SJCRH30 (cell line): ENCODE results near the gene NEK3. TPM values are rescaled to one million over a fixed set of nuclear protein-coding genes. Genes with fewer than 3 reads are reported as not detected.
"Not testable (repeated sequence)": the region's sequence is repeated elsewhere in the genome, so short reads cannot be mapped to it uniquely, and the experiment has no call there.

Experiments used
- DNase-seq, 2 experiments: peaks; one replicate each; pipeline ENCODE4 v3.0.0-alpha.2; 2015 to 2020
- H3K27ac ChIP-seq: fragments of 250-450 bp; sonication (Bioruptor Pico); 2 replicates; pipeline ENCODE4 v1.5.1; 2020; ENCODE audit warnings: mild to moderate bottlenecking, moderate library complexity
- H3K27me3 ChIP-seq: fragments of 250-450 bp; sonication (Bioruptor Pico); 2 replicates; pipeline ENCODE4 v1.5.1; 2020; ENCODE audit warnings: mild to moderate bottlenecking, moderate library complexity
- H3K36me3 ChIP-seq: fragments of 250-450 bp; sonication (Bioruptor Pico); 2 replicates; pipeline ENCODE4 v1.5.1; 2020; ENCODE audit warnings: mild to moderate bottlenecking, moderate library complexity
- H3K4me1 ChIP-seq: fragments of 250-450 bp; sonication (Bioruptor Pico); 2 replicates; pipeline ENCODE4 v1.5.1; 2020; ENCODE audit warnings: mild to moderate bottlenecking, moderate library complexity
- H3K4me3 ChIP-seq: fragments of 250-450 bp; sonication (Bioruptor Pico); 2 replicates; pipeline ENCODE4 v1.5.1; 2020; ENCODE audit warnings: mild to moderate bottlenecking, moderate library complexity
- H3K9me3 ChIP-seq: fragments of 250-450 bp; sonication (Bioruptor Pico); replicated peaks from 2 replicates; pipeline ENCODE4 v1.5.1; 2020; ENCODE audit warnings: mild to moderate bottlenecking, moderate library complexity
- total RNA-seq: library from RNA; depleted of rRNA; stranded (reverse); fragments of >200 nt; shearing (Covaris generic); gene quantifications from 2 replicates; pipeline ENCODE4 v1.2.3, GENCODE V29; 2014

Gene NEK3
- total RNA-seq, 1 experiment from 2014 or later: 10.9 TPM

DNA sequence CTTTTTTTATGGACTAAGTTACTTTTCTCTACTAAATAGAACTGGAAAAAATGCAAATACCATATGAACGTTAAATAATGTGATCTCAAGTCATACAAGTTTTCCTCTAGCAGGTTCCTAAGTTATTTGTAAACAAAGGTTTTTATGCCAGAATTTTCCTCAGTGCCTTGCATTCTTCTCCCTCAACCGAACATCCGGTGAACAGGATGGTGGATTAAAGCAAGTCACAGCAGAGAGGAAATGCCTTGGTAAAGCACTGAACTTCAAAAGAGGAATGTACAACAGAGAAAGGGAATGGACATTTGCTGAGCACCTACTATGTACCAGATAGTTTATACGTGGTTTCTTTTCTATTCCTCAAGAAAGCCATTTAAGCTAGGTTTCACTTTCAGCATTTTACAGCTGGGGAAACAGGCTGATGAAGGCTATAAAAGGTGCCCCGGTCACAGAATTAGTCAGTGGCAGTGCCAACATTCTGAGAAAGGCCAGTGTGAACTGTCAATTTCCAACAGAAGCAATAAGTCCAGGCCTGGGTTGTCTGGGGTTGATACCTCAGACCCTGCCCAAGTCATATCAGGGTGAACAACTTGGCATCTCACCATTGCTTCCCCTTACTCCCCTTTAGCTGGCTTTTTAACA lies 22.0 kb upstream of the NEK3 start:
- not testable (repeated sequence) for H3K4me1 ChIP-seq, DNase-seq, H3K27ac ChIP-seq, H3K27me3 ChIP-seq, H3K36me3 ChIP-seq, H3K4me3 ChIP-seq, H3K9me3 ChIP-seq

DNA sequence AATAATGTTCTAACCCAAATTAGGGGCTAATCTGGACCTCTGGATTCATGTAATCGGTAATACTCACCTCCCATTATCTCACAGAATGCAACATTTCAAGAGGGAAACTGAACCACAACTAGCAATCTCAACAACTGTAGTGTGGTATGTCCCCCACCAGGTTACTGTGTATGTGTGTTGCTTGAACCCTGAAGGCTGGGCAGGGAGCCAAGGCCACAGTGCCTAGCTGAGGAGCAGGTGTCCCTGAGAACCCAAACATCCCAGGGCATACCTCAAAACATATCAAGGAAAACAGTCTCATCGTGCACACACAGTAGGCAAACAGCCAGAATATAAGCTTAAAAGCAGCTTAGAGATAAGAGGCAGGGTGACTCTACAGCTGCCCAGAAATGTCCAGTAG lies 20.5 kb upstream of the NEK3 start:
- Histone ChIP-seq H3K9me3 (no peaks in the 10 kb centered on the region), H3K4me3 (no peak overlapping the region), H3K27me3 (no peaks in the 10 kb centered on the region), H3K36me3 (peaks cover 15% of the 10 kb centered on the region), H3K4me1 (no peaks in the 10 kb centered on the region), H3K27ac (no peak overlapping the region)
- DNase-seq: peak; percentile 13 to 30

DNA sequence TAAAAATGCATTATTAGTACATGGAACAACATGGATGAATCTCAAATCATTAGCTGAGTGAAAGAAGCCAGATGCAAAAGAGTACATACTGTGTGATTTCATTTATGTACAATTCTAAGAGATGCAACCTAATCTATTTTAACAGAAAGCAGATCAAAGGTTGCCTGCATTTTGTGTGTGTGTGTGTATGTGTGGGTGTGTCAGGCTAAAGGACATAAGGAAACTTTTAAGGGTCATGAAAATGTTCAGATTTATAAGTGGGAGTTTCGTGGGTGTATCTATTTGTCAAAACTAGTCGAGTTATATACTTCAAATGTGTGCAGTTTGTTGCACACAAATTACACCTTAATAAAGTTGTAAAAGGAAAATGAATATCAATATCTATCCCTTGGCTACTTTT lies 17.9 kb upstream of the NEK3 start:
- Histone ChIP-seq H3K36me3 (peaks cover 18% of the 10 kb centered on the region), H3K27me3 (no peaks in the 10 kb centered on the region), H3K4me3 (no peak overlapping the region), H3K9me3 (no peaks in the 10 kb centered on the region), H3K4me1 (no peaks in the 10 kb centered on the region), H3K27ac (no peak overlapping the region)
- no peak for DNase-seq

DNA sequence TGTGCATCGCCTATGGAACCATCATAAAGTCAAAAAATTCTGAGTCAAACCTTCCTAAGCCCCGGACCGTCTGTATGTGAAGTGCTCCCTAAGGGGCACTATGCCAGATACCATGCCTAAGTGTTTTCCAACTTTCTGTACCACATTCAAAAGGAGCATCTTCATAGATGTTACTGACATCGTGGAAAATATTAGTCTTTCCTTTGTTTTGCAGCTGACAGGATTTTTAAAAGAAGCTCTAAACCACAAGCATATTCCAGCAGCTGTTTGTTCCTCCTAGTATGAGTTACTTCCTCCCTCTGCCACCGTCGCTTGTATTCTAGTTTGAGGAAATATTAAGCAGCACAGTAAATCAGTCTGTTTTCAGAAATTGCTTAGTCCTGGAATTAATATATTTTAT lies 14.6 kb upstream of the NEK3 start:
- not testable (repeated sequence) for H3K27me3 ChIP-seq, H3K9me3 ChIP-seq, DNase-seq, H3K4me1 ChIP-seq, H3K27ac ChIP-seq, H3K4me3 ChIP-seq
- peaks cover 21% of the 10 kb centered on the region for H3K36me3 ChIP-seq

DNA sequence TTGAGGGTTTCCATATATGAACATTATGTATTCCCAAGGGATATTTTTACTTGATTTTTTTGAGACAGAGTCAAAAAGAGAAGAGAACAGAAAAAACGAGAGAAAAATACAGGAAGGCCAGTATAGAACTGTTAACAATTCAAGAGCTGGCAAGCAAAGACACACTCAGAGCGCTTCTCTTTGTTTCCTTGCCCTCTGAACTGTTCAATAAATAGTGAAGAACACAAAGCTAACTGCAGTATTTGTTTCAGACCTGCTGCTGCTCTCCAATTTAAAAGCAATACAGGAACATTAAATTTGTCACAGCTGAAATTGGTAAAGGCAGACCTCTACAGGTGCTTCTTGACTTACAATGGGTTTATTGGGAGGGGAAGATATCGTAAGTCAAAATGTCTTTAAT lies 14.0 kb upstream of the NEK3 start:
- Histone ChIP-seq H3K4me1 (no peaks in the 10 kb centered on the region), H3K27me3 (no peaks in the 10 kb centered on the region), H3K4me3 (no peak overlapping the region), H3K27ac (no peak overlapping the region), H3K9me3 (no peaks in the 10 kb centered on the region), H3K36me3 (peaks cover 26% of the 10 kb centered on the region)
- DNase-seq: no peak

DNA sequence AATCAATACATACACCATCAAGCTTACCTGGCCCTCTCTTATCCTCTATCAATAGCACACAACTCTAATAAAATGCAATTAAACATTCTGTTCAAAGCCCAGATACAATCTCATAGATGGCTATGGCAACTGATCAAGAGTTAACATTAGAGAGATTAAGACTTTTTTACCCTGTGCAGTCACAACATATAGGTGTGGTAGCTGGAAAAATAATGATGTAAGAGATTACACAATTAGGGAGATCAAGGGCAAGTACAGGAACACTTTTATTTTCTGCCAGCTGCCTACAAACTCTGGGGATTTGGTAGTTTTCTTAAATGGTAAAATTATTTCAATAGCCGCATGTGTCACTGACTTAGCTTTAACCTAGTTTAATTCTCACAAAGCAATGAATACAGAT lies 12.3 kb upstream of the NEK3 start:
- H3K27ac ChIP-seq, H3K4me3 ChIP-seq, H3K9me3 ChIP-seq, H3K27me3 ChIP-seq, DNase-seq, H3K4me1 ChIP-seq: not testable (repeated sequence)
- H3K36me3 ChIP-seq: peaks cover 28% of the 10 kb centered on the region

DNA sequence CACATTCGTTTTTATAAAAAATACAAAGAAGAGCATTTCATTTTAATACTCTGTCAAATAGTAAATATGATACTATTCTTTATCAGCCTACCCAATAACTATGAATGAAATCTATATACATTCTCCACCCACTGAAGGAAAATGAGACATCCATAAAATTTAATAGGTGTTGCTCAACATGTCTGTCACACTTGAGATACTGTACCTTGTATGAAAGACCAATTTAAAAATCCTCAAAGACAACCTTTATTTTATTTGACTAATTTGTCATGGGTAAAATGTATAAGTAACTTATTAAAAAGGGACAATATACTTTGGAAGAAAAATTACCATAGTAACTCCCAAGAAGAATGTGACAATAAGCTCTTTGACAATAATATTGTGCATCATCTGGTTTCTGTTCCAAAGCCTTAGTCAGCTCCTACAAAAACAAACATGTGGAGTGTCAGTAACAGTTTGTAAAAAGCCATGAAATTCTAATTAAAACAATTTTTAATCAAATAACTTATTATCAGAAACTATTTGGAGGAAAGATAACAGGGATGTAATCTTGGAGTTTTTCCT lies 11.5 kb upstream of the NEK3 start:
- DNase-seq, H3K27me3 ChIP-seq, H3K4me3 ChIP-seq, H3K4me1 ChIP-seq, H3K27ac ChIP-seq, H3K9me3 ChIP-seq: not testable (repeated sequence)
- H3K36me3 ChIP-seq: peaks cover 28% of the 10 kb centered on the region

DNA sequence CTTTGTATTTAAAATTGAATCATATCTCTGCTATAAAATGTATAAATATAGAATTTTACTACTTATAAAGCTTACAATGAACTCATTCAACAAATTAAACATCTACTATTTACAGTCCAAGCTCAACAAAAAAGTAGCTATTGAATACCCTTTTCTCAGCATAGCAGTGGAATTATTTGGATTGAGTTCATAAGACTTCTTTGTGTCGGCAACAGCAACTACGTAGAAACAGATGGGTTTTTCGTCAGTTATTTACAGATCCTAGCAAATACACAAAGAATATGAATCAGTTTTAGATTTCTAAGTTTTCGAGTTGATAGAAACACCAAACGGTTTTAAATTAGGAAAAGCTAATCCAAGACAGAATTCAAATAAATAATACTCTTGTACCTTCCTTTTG lies 10.4 kb upstream of the NEK3 start:
- H3K4me3 ChIP-seq: no peak overlapping the region
- H3K9me3 ChIP-seq: no peaks in the 10 kb centered on the region
- no peaks in the 10 kb centered on the region for H3K4me1 ChIP-seq
- H3K27me3 ChIP-seq: no peaks in the 10 kb centered on the region
- no peak for DNase-seq
- H3K27ac ChIP-seq: no peak overlapping the region
- H3K36me3 ChIP-seq: peaks cover 21% of the 10 kb centered on the region

DNA sequence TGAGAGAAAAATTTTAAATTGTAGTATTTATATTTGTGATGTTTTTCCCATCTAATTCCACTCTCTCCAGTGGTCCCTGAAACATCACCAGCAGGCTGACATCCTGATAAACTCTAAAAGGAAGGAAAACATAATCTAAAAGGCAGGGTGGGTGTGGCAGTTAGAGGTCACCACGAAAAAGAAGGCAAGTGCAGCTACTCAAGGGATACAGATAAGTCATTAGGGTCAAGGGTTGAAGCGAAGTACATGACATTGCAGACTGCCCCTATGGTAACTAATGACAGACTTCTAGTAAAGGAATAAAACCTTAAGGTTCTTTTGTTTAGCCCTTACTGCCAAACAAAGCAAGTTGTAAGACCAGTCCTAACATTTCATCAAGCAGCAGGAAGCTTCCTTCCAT lies 6.0 kb upstream of the NEK3 start:
- H3K27ac ChIP-seq: no peak overlapping the region
- H3K36me3 ChIP-seq: peaks cover 9% of the 10 kb centered on the region
- H3K4me1 ChIP-seq: peaks cover 13% of the 10 kb centered on the region
- no peaks in the 10 kb centered on the region for H3K9me3 ChIP-seq
- no peaks in the 10 kb centered on the region for H3K27me3 ChIP-seq
- DNase-seq: no peak
- no peak overlapping the region for H3K4me3 ChIP-seq

DNA sequence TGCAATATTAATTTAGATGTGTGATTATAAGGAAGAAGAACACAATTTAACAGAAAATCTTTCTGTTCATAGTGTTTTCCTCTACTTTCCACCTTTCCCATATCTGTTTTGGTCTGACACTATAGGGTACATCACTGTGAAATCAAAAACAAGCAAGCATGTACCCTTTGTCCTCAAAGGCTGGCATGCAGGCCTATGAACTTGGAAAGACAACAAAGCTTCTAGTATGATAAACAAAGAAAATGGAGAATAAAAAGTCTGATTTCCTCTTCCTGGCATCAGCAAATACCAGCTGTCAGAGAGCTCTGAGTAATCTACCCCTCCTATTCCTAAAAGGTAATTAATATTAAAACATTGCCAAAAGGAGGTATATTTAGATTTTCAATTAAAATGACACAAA lies 5.6 kb upstream of the NEK3 start:
- no peaks in the 10 kb centered on the region for H3K9me3 ChIP-seq
- no peaks in the 10 kb centered on the region for H3K27me3 ChIP-seq
- no peak for DNase-seq
- H3K27ac ChIP-seq: no peak overlapping the region
- peaks cover 9% of the 10 kb centered on the region for H3K36me3 ChIP-seq
- no peak overlapping the region for H3K4me3 ChIP-seq
- peaks cover 13% of the 10 kb centered on the region for H3K4me1 ChIP-seq

DNA sequence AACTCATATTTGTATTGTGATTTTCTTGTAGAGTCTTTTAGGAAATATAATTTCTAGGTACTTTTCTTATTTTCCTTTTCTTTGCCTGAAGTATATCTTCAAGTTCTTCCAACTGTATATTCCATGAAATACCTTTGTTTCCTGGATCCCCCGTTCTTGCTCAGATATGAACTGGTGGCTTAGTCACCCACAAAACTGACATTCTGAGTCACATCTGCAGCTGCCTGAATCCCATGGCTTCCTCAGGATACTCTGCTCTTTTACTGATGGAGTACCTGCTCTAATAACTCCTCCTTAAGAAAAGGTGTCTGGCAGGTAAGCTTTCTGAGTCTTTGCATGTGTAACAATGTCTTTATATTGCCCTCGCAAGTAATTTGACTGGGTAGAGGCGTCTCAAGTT lies 4.5 kb upstream of the NEK3 start:
- not testable (repeated sequence) for H3K27ac ChIP-seq, H3K4me3 ChIP-seq, H3K36me3 ChIP-seq, H3K9me3 ChIP-seq, H3K27me3 ChIP-seq, DNase-seq
- peaks cover 13% of the 10 kb centered on the region for H3K4me1 ChIP-seq

DNA sequence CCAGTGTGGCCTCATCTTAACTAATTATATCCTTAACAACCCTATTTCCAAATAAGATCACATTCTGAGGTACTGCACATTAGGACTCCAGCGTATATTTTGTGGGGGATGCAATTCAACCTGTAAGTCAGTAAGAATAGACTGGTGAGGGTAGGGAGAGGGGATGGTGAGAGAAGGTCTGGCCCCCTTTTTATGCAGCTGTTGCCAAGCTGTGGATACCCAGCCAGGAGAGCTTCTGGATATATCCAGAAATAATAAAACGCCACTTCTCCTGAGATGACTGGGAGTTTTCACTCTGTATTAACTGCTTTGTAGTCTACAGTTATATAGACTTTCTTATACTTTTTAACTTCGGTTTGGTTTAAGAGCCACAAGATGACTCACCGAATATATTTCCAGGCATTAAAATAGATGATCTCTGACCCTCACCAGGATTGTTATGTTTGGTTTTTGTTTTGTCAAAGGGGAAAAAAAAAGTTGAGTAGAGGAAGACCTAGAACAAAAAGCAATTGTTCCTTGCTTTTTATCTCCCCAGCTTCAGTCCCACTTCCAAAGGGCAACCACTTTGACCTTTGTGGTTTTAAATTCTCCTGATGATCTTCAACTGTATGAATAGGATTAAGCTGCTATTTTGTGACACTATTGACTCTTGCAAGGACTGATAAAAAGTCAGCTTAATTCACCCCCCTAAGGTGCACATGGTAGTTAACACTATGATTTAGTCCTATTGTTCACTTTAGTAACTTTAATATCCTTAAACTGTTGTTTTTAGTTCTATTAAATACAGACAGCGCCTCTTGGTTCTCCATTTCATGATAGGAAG lies 3.1 kb upstream of the NEK3 start:
- H3K4me1 ChIP-seq: peaks cover 18% of the 10 kb centered on the region
- H3K27me3 ChIP-seq: no peaks in the 10 kb centered on the region
- H3K9me3 ChIP-seq: no peaks in the 10 kb centered on the region
- no peak overlapping the region for H3K4me3 ChIP-seq
- no peaks in the 10 kb centered on the region for H3K36me3 ChIP-seq
- peak; percentile 32 to 71 for DNase-seq
- H3K27ac ChIP-seq: no peak overlapping the region

DNA sequence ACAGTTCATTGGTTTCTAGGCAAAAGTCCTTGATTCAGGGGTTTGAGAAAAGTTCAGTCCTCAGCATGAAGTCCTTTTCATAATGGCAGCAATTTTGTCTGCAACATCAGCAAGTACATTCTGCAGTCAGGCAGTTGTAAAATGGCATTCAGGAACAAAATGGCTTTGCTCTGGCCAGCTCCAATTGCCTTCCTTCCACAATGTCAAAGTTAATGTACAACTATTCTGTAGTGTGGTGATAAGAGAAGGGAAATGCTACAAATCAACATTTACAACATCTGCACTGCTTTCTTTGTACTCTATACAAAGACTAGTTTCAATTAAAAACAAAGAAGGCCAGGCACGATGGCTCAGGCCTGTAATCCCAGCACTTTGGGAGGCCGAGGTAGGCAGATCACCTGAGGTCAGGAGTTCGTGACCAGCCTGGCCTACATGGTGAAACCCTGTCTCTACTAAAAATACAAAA lies 1.8 kb upstream of the NEK3 start:
- Histone ChIP-seq H3K27me3 (no peaks in the 10 kb centered on the region), H3K36me3 (no peaks in the 10 kb centered on the region), H3K4me3 (no peak overlapping the region), H3K9me3 (no peaks in the 10 kb centered on the region), H3K27ac (no peak overlapping the region), H3K4me1 (peaks cover 18% of the 10 kb centered on the region)
- no peak for DNase-seq

DNA sequence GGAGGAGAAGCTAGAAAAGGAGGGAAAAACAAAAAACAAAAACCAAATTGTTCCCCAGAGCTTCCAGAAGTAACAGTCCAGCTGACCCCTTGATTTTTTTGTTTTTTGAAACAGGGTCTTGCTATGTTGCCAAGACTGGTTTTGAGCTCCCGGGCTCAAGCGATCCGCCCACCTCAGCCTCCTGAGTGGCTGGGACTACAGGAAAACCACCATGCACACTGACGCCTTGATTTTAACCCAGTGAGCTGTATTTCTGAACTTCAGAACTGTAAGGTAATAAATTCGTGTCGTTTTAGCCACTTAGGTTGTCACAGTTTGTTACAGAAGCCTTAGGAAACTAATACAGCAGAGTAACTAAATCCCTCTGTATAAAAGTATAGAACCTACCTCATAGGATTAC lies 1.1 kb upstream of the NEK3 start:
- no peak overlapping the region for H3K4me3 ChIP-seq
- H3K27me3 ChIP-seq: no peaks in the 10 kb centered on the region
- no peaks in the 10 kb centered on the region for H3K9me3 ChIP-seq
- H3K36me3 ChIP-seq: no peaks in the 10 kb centered on the region
- DNase-seq: no peak
- peaks cover 18% of the 10 kb centered on the region for H3K4me1 ChIP-seq
- H3K27ac ChIP-seq: no peak overlapping the region

DNA sequence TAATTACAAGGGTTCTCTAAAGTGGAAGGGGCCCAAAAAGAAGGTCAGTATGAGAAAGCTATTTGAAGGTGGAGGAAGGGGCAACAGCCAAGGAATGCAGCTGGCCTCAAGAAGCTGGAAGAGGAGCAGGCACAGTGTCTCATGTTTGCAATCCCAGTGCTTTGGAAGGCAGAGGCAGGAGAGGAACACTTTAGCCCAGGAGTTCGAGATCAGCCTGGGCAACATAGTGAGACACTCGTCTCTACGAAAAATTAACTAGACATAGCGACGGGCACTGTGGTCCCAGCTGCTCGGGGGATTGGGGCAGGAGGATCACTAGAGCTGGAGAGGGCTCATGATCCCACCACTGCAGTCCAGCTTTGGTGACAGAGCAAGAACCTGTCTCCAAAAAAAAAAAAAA lies 656 bp upstream of the NEK3 start:
- H3K9me3 ChIP-seq: no peaks in the 10 kb centered on the region
- H3K4me1 ChIP-seq: peaks cover 18% of the 10 kb centered on the region
- DNase-seq: no peak
- no peak overlapping the region for H3K27ac ChIP-seq
- no peaks in the 10 kb centered on the region for H3K36me3 ChIP-seq
- no peaks in the 10 kb centered on the region for H3K27me3 ChIP-seq
- H3K4me3 ChIP-seq: no peak overlapping the region
